NCI-H526 (cell line): Measurements from ENCODE around the gene ACOX3.

Experiments
- DNase-seq, 2 experiments: peaks; one replicate each; lab custom pipeline; 2025; lab: John Stamatoyannopoulos, UW

The ACOX3 gene

DNA sequence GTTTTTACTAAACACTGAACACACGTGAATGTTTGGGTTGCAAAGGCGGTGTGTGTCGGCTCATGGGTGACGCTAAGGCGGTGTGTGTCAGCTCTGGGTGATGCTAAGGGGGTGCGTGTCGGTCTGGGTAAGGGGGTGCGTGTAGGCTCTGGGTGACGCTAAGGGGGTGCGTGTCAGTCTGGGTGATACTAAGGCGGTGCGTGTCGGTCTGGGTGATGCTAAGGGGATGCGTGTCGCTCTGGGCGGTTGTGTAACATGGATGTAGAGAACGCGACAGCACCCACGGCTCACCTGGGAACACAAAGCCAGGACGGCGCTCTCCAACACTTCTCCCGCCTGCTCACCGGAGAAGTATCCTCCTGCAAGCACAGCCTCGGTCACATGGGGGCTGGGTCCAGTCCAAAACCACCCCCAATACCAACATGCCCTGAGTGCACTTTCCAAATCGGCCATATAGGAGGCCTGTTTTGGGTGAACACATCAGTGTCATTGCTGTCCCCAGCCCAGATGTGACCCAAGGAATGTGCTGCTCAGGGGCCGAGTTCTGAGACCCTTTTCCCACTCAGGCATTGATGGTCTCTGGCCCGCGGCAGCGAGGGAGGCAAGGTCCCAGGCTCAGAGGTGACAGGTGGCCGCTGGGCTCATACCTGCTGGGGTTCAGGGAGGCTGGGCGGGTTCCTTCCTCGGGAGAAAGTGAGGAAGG, 67.1 kb downstream of the ACOX3 start:
- DNase-seq: no peak

DNA sequence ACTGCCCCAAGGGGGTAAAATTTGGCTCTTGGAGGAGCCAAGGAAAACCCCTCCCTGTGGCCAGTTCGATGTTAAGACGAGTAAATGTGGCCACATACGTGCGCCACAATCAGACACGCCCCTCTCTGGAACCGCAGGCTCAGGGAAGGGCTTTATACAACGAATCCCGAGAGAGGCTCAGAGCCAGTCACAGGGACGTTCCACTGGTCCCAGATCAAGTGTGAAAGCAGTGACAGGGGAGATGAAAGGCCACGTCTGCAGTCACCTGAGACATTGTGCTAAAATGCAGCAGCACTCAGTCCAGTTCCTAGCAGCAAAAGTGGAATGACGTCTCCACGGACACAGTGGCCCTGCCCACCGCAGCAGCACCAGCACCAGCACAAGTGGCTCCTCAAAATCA, 68.0 kb downstream of the ACOX3 start:
- no peak for DNase-seq

DNA sequence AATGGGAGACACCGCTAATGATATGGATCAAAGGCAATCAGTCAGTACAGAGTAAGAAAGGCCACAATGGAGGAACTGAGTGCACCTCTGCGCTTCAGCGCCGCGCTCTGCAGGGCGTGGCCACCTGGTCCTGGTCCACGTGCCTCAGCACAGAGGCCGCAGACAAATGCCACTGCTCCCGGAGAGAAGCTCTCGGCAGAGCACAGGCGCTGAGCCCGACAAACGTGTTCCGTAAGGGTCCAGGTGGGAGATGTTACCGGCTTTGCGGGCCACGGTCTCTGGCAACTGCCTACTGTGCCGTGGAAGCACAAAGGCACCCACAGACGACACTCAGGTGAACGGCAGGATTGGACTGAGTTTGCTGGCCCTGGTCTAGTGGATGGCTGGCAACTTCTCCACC, 68.9 kb downstream of the ACOX3 start:
- no peak for DNase-seq

DNA sequence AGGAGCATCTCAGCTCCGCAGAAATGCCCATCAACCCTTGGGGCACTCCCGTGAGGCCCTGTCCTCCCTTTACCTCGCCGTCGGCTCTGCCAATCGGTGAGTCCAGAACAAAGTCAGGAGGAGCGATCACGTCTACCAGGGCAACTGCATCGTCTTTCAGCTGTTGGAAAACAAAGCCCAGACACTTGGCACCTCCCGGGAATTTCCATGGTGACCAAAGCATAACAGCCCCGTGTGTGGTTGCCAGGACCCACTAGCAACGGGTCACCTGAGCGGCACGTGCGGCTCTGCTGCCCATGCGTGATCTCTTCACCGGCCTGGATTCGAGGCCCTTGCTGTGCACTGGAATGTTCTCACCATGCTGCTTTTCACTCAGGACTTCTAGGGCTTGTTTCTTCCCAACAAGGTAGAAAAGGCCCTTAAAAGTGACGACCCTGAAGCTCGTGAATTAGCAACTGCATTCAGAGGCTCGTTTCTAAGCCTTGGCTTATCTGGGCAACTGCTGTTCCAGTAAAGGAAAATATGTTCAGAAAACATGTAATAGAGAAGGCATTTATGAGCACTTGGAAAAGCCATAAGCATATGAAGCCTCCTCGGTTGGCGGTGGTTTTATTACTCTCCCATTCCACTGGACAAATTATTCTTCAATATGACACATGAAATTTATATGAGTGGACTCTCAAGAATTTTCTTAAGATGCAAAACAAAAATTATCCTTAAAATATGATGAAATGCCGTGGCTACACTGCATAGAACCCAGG, 69.5 kb downstream of the ACOX3 start:
- no peak for DNase-seq

DNA sequence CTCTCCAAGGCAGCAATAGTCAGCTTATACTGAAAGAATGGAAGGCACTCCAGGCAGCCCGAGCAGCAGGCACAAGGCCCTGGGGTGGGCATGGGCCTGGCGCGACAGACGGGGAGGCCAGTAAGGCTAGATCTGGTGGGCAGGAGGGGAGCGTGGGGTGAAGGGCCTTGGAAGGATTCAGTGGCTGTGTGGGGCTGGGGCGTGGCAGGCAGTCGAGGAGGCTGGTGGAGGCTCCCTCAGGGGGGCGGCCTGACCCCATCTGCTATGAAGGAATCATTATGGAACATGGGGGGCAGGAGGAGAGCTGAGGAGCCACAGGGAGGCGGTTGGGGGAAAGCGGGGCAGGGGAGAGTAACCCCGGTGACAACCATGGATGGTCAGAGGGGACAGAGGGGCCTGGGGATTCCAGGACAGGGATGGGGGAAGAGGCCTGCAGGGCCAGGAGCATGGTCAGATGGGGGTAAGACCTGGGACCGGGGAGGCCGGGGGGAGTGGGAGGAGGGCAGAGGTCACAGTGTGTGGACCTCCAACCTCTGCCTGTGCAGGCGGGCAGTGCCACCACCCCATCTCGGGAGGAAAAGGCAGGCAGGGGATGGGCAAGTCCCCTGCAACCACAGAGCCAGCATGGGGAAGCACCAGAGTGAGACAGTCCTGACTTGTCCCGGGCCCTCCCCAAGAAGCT, 70.3 kb downstream of the ACOX3 start:
- no peak for DNase-seq

DNA sequence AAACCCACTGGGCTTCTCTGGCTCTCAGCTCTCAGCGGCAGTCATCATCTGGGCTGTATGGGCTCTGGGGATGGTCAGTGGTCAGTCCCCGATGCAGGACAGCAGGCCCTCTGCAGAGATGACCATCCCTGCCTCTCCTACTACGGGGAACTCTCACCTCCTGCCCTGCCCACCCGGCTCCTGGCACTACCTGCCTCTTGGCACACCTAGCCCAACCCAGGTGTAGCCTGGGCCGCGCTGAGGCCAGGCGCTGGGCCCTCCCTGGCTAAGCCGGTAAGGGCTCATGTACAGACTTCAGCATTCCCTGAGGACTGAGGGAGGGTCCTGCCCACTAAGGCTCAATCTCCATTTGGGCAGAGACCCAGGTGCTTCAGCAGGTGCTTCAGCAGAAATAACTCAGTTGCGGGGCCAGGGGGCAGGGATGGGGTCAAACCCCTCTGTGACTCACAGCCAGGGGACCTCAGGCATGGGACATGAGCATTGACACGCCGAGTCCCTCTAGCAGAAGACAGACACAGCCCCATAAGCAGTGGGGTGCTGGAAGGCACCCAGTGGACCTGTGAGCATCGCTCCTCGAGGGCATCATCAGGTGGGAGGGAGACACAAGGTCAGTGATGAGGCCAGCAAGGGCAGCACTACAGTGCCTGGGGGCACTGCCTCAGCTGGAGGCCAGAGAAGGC, 71.0 kb downstream of the ACOX3 start:
- no peak for DNase-seq

DNA sequence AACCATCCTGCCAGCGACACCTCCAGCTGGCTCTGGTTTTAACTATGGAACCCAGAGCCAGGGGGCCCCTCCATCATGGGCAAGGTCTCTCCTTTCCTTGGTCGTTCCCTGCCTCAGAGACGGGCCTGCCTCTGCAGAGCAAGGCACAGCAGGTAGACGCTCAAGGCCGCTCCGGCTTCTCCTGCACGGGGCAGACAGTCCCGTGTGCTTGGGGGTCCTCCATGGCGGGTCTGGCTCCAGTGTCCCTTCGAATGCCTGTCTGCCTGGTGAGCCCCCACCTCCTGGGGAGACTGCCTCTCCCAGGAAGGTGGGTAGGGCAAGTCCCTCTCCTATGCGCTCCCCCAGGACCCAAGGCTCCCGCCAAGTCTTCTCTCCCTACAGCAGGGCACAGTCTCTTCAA, 71.5 kb downstream of the ACOX3 start:
- no peak for DNase-seq

DNA sequence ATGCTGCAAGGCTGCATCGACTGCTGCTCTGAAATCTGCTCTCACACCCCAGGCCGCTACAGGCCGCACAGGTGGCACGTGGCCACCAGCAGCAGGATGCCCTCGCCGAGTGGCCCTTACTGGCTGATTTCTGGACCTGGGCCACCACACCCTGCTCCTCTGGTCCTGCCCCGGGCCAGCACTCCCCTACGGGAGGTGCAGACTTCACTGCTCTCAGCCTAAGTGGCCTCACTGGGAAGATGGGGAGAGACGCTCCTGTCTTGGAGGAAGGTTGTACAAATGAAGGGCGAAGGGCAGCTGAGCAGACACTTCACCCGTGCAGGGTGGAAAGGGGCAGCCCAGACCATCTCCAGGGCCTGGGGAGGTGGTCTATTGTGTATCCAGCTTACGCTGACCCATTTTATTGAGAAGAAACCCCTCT, 72.5 kb downstream of the ACOX3 start:
- no peak for DNase-seq

DNA sequence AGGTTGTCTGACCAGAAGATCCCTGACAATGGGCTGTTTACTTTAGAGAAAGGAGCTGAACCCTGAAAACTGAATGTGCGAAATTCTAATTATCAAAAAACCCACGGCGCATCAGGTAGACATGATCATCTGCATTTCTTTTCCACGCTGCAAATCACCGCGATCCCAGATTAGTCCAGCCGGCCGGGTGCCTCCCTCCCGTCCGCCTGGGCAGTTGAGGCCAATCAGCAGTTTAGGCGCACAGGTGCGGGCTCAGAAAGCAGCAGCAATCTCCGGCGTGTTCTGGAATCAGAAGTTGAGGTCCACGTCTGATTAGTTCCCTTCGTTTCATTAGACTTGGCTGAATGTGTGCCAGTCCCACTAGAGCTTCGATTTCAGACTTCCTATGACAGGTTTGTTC, 73.9 kb downstream of the ACOX3 start:
- no peak for DNase-seq

DNA sequence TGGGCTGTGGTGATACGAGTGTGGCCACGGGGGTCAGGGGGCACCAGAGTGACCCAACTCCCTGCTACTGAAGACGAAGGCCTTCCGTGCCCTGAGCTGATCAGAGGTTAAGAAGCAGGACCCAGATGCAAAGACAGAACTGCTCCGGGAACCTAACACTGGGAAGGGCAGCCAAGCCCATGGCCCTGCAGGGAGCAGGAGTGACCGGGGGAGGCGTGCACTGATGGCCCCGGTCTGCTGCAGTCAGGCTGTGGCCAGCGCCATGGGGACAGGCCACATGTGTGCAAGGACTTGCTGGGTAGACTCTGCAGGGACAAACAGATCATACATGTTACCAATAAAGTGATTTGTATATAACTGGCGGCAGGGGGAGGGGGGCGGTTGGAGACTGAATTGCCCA, 74.6 kb downstream of the ACOX3 start:
- DNase-seq: peak in 1 of 2 experiments; percentile 13

DNA sequence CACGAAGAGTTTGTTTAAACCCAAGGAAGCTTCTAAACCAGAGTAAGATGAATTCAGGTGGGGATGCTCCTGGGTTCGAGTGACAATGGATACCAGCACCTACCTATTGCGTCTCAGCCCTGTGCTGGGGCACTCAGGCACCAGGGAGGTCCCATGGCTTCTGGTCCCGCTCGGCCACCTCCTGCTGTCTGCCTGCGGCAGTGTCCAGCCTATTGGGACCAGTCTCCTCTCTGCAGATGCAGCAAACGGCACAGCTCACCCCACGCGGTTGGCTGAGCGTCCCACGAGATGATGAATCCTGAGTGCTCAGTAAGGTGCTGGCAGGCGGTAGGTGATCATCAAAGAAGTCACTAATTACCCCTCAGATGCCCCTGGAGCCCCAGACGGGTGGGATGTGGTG, 75.2 kb downstream of the ACOX3 start:
- DNase-seq: no peak

DNA sequence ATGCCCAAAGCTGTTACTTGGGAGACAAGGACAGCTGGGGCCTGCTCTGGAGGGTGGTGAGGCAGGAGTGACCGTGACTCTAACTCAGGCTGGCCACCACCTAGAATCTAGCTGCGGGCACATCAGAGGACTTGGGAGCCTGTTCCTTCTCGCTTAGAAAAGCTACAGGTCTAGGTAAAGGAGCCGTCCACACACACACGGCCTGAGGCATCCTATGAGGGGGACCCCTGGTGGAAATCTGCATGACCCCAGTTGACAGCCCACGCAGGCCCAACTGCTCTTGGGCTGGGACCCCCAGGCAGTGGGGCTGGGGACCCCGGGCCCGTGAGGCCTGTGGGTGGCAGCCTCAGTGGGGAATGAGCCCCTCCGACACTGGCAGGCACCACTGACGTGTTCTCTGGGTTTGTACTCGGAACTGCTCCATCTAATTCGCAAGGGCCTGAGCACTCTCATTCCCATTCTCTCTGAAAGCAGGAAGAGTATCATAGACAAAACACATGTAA, 75.6 kb downstream of the ACOX3 start:
- no peak for DNase-seq

DNA sequence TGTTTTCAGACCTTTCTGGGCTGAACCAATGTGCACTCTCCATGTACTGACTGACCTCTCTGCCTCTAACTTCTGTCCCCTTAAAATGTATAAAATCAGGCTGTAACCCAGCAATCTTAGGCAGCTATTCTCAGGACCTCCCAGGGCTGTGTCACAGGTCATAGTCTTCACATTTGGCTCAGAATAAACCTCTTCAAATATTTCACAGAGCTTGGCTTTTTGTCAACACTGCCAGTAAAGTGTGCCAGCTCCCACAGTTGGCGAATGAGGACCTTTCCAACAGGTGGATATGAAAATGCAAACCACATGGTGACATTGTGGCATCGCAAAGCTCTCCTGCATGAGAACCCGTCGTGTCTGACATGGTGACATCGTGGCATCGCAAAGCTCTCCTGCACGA, 76.4 kb downstream of the ACOX3 start:
- DNase-seq: no peak

DNA sequence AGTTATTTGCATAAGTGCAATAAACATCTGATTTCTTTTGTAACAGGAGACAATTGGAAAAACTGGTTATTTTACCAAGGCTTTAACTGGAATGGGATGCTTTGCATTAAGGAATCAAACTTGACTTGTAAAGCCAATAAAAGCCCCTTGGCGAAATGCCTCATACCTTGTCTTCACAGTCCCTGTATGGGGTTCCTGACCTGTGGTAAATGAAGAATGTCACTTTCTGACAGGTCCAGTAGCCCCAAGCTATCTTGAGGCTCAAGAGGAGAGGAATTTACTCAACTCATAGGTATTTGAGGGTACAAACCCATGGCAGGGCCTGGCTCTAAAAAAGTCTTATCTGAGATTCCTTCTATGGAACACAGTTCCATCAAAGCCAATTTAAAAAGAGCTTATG, 78.0 kb downstream of the ACOX3 start:
- DNase-seq: no peak

DNA sequence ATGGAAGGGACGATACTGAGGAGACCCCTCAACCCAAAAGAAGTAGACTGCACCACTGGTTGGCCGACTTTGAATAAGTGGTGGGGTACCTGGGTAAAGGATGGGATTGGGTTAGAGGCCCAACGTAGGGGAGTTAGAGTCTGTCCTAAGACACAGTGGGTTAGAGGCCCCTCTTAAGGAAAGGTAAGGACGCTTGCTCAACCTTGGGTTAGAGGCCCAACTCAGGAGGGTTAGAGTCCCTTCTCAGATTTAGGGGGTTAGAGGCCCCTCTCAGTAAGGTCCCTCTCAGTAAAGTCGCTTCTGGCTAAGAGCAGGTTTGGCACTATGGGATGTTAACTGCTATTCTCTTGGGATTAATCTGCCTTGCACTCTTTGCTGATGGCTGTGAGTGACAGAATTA, 81.3 kb downstream of the ACOX3 start:
- no peak for DNase-seq

DNA sequence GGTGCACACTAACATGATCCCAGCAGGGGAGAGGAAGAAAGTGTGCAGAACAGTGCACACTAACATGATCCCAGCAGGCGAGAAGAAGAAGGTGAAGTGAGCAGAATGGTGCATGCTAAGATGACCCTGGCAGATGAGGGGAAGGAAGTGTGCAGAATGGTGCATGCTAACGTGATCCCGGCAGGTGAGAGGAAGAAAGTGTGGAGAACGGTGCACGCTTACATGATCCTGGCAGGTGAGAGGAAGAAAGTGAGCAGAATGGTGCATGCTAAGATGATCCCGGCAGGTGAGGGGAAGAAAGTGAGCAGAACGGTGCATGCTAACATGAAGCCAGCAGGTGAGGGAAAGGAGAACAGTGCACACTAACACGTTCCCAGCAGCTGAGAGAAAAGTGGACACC, 83.7 kb downstream of the ACOX3 start:
- DNase-seq: no peak

DNA sequence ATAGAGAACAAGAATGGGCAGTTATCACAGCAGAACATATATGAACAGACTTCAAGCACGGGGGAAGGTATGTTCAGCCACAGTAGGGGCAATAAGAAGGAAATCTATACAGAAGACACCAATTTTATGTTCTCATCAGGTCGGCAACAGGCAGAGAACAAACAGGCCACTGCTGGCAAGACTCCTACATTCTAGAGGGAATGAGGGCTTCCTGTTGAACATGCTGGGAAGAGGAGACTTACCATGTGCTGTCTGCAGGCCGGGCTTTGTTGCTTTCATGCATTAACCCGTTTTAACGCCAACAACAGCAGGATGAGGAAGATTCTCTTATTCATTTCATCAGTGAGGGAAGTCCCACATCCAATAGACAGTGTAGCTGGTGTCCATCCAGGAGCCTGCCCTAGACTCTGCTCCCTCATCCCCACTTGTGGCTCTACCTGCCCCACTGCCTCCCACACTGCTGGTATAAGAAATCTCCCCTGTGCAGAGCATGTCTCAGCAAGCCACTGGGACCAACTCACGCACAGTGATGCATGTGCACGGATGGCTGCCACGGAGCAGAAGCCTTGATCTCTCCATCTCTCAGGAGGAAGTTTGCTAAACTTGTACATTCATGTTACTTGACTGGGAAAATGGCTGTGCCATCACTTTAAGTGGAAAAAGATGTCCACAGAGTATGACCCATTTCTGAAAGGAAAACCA, 84.5 kb downstream of the ACOX3 start:
- no peak for DNase-seq

DNA sequence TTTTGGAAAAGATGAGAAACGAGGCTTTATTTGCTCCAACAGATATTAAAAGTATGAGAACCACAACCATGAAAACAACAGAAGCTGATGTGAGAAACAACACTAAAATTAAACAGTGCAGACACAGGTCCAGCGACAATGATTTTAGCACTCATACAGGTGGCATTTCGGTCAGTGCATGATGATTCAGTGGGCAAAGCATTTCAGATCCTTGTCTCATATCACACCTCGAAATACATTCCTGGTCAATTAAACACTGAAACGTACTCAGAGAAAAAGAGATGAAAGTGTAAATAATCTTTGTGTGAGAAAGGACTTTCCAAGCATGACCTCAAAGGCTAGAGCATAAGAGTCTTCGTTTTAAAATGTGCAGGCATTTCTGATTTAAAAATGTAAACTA, 85.2 kb downstream of the ACOX3 start:
- no peak for DNase-seq

DNA sequence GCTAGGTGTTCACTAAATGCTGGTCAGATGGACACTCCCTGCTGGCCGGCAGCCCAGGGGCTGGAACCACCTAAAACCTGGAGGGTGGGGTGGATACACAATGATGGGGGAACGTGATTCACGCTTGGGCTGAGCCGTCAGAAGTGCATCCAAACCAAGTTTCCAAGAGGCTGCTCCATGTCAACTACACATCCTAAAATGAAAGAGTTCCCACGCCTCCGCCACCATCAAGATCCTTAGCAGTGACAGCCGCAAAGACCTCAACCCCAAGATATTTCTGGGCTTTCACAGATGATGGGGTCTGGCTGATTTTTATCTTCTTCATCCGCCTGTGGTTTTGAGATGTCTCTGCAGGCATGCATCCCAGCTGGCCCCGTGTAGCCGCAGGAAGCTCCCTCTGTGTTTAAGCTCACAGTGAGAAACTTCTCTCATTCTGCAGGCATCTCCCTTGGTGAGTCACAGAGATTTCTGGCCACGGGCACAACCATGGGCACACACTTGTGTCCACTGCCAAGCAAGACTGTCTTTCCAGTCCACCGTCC, 86.5 kb downstream of the ACOX3 start:
- no peak for DNase-seq

DNA sequence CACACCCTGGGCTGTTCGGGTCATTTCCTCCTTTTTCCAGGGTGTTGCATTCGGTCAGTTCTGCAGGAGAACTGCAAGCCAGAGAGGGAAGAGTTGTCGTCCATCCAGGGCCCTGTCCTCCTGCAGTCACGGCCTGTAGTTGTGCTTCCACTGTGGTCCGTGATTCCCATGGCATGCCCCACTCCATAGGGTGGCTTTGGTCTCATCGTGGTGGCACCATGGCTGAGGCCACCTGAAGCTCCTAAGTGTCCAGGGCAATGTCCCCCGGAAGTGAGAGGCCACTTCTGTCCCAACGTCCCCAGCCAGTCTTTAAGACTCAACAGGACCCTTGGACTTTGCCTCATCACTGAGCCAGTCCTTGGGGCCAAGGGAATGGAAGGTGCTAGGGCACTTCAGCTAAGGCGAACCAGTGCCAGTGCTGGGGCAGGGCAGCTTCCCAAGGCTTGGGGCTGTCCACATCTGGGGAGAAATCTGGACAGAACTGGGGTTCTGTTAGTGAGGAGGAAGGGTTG, 87.3 kb downstream of the ACOX3 start:
- no peak for DNase-seq
